ENCODE data around the gene CRTC1.

The CRTC1 gene

GRCh38 chr19:18683109-18683957, at the start of gene CRTC1:
Gene CRTC1 (plus strand): TSS chr19:18683680. CDS start chr19:18683703, 23 bp downstream.
- in situ Hi-C loops (cut with MboI; ENCODE audit: low sequenced_read_pairs): no loop called here

GRCh38 chr19:18634612-18635297, 48.7 kb upstream of the CRTC1 start:
- in situ Hi-C loops (cut with MboI; ENCODE audit: low sequenced_read_pairs): no loop called here

DNA sequence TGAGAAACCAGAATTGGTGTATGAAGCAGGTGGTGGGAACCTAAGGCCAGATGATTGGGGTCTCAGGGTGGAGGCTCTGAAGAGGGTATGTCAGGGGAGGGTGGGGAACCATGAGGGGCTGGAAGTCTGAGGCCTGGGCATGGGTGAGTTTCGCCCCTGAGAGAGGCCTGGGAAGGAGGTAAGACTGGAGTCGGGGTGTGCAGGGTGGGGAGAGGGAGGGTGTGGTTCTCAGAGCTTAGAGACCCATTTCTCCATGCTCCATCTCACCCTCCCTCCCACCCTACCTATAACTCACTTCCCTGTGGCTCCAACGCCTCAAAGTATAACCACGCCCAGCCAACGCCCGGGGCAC, 47.7 kb upstream of the CRTC1 start:
- in situ Hi-C loops (cut with MboI; ENCODE audit: low sequenced_read_pairs): no loop called here

GRCh38 chr19:18636183-18636968, 47.1 kb upstream of the CRTC1 start:
- in situ Hi-C loops (cut with MboI; ENCODE audit: low sequenced_read_pairs): no loop called here

GRCh38 chr19:18636969-18637629, 46.4 kb upstream of the CRTC1 start, which contains the start of gene KLHL26:
Gene KLHL26 (plus strand): TSS chr19:18637028. CDS start chr19:18637055, 27 bp downstream.
- in situ Hi-C loops (cut with MboI; ENCODE audit: low sequenced_read_pairs): no loop called here

- in situ Hi-C loops (cut with MboI; ENCODE audit: low sequenced_read_pairs): no loop called here
Measured at GRCh38 chr19:18637673-18638630, 45.5 kb upstream of the CRTC1 start.

- in situ Hi-C loops (cut with MboI; ENCODE audit: low sequenced_read_pairs): no loop called here
Measured at GRCh38 chr19:18639706-18640243, 43.7 kb upstream of the CRTC1 start.

- in situ Hi-C loops (cut with MboI; ENCODE audit: low sequenced_read_pairs): no loop called here
Measured at GRCh38 chr19:18644196-18645034, 39.1 kb upstream of the CRTC1 start.

DNA sequence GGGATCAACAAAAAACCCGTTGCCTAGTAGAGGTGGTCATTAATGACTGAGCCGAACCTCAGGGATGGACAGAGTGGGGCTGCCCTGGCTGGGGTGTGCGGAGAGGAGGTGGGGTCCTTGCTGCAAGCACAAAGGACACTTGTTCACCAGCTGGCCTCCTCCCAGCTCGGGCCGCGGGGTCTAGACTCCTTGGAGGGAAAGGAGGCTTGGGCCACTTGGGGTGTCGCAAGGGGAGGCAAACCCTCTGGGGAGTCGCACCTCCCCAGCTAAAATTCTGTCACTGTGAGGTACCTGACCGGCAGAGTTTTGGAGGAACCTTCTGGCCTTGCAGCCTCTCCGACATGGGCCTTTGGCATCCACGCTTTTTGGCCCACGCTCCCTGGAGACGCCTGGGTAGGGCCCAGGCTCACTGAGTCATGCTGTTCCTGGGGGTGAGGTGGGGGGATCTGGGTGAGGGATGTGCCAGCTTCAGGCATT, 38.4 kb upstream of the CRTC1 start:
- in situ Hi-C loops (cut with MboI; ENCODE audit: low sequenced_read_pairs): no loop called here

GRCh38 chr19:18646535-18647370, 36.7 kb upstream of the CRTC1 start:
- in situ Hi-C loops (cut with MboI; ENCODE audit: low sequenced_read_pairs): no loop called here

- in situ Hi-C loops (cut with MboI; ENCODE audit: low sequenced_read_pairs): no loop called here
Measured at GRCh38 chr19:18647371-18647767, 36.1 kb upstream of the CRTC1 start.

- in situ Hi-C loops (cut with MboI; ENCODE audit: low sequenced_read_pairs): no loop called here
Measured at GRCh38 chr19:18647807-18648206, 35.7 kb upstream of the CRTC1 start.

DNA sequence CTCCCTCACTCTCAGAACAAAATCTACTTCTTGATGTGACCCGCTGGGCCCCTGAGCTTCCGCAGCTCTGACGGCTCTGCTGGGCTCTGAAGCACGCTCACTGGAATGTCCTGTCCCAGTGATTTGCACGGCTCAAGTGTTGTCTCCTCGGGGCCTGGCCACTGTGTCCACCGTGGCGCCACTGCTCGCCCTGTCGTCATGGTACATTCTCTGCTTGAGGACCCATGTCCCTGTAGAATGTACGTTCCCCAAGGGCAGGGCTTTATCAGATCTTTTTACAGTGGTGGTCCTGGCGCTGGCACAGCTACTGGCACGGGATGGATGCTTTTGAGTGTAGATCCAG, 34.5 kb upstream of the CRTC1 start:
- in situ Hi-C loops (cut with MboI; ENCODE audit: low sequenced_read_pairs): no loop called here

GRCh38 chr19:18649371-18650020, 34.0 kb upstream of the CRTC1 start:
- in situ Hi-C loops (cut with MboI; ENCODE audit: low sequenced_read_pairs): no loop called here

DNA sequence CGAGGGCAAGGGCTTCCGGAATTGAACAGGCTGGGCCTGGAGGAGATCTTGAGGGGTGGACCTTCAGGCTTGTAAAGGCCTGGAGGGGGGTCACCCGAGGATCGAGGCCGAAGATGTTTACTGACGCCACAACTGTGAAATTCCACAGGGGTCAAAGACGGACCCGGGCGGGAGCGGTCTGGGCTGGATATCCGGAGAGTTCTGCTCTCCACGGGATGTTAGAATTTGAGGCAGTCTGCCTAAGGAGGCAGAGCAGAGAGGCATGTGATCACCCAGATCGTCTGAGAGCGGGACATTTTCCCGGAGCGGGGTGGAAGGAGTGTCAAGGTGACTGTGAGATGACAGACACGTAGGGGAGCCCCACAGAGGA, 33.5 kb upstream of the CRTC1 start:
- in situ Hi-C loops (cut with MboI; ENCODE audit: low sequenced_read_pairs): no loop called here

DNA sequence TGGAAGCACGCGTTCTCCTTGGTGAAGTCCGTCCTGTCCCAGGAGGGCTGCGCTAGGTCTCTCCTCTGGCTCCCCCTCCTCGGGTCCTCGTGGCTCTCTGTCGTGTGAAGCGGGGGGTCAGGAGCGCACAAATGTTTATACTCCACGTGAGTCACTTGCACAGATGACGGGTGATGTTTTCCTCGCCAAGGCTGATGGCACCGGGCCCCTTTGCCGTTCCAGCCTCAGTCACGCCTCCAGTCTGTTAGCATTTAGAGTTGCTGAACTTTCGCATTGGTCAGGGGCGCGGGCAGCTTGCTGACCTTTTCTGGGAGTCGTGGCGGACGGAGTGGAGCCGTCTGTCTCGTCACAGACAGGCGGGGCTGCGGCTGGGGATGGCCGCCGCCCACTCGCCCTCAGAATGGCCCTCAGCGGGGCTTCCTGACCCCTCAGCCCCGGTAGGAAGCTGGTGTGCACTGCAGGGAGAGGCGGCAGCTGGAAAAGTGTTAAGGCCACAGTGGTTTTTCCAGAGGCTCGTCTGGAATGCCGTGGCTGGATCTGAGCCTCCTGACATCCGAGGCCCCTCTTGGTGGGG, 32.9 kb upstream of the CRTC1 start:
- in situ Hi-C loops (cut with MboI; ENCODE audit: low sequenced_read_pairs): no loop called here

DNA sequence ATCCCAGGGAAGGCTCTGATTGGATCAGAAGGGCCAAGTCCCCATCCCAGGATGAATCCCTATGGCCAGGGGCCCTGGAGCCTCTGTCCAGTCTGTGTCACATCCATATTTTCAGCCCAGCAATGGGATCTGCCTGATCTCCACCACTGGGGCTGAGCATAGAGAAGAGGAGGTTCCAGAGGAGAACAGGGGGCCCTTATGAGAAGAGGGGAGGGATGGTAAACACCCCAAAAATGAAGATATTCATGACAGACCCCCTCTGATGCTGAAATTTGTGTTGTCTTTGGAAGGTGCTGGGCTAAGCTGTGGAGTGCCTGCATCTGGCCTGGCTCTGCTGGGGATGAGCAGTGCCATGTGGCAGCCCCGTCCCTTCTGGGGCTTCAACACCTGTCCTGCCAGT, 32.2 kb upstream of the CRTC1 start:
- in situ Hi-C loops (cut with MboI; ENCODE audit: low sequenced_read_pairs): no loop called here

All from HL-60/S4 treated with retinoic acid at 250 ng/mL for 4 days and 3 days (cell line).